Globus pallidus (tissue), 1 donor: ENCODE data around the gene MYOF.
"Not testable (repeated sequence)": the region's sequence is repeated elsewhere in the genome, so short reads cannot be mapped to it uniquely, and the experiment has no call there.

Experiments used
- DNase-seq: peaks from one replicate; pipeline ENCODE4 v3.0.0-alpha.2; 2015; ENCODE audit warnings: low spot score

MYOF gene

DNA sequence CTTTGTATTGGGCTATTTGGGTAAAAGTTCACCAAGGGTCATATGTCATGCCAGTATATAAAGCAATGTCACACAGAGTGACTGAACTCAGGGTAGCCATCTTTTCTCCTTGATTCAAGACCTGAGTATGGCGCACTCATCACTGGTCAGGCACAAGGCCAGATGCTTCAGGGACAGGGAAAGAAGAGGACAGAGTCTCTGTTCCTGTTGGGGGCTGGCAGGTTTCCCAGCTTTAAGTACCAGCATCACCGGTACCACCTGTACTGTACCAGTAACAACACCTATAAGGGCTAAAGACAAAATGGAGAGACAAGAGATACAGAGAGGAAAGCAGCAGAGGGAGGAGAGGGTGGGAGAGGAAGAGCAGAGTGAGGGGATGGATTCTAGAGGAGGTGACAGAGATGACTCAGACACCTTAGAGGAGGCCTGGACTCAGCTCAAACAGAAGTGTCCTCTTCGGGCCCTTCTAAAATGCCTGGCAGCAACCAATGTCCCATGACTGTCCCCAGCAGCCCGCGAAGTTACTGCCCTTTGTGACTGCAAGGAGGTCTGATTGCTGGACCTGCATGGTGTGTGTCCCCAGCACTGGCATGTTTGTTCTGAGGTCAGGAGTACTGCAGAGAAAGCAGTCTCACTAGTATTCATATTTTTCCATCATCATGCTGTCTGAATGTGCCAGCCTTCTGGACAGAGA, 191.3 kb downstream of the MYOF start:
- no peak for DNase-seq

DNA sequence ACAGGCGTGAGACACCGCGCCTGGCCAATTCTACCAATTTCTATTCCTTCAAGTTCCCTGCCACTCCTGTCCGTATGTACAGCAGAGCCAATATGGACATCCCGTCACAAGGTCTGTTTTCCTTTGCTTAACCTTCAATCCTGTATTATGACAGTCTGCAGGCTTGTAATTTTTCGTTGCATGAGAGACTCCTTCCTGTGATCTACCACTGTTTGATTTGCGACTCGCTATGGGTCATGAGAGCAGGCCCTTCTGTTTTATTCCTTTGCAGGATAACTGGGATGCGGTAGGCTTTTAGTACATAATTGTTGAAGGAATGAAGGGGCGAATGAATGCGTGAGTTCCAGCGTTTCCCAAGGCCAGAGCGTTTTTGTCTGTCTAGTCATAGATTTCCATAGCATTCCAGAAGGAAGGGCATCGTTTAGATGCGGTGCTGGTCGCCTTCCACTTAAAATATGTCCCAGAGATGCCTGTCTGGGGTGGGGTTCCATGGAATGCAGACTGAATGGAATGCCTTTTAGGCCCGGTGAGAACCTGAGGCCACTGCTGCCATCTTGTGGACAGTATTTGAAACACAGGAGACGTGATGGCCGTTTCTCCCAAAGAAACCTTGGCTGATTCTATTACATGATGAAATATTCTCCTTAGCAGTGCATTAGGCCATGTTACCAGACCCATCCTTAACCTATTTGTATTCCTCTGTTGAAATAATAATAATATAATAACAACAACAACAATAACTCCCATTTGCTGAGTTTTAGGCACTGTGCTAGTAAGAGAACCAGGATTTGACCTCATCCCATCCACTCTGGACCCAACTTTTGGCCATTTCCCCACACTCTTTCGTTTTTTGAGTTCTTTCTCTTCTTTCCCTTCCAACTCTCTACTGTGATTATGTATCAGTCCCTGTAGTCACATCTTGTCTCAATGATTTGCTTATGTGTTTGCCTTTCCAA, 193.2 kb downstream of the MYOF start:
- DNase-seq = peak; percentile 37

DNA sequence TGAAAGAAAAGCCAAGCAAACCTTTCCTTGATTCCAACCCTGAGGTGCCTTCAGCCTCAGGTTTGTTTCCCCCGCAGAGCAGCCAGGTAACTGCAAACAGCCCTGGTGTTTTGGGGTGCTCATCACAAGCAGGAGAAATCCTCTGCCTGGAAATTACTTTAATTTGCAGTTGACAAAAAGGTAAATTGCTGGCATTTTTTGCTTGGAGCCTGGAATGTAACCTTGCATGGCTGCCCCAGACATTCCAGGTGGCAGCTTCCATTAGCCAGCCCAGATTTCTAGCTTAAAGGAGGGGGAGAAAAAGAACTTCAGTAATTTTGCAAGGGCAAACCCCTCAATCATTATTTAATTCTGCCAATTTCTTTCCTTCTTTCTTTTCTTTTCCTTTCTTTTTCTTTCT, 194.4 kb downstream of the MYOF start:
- no peak for DNase-seq

DNA sequence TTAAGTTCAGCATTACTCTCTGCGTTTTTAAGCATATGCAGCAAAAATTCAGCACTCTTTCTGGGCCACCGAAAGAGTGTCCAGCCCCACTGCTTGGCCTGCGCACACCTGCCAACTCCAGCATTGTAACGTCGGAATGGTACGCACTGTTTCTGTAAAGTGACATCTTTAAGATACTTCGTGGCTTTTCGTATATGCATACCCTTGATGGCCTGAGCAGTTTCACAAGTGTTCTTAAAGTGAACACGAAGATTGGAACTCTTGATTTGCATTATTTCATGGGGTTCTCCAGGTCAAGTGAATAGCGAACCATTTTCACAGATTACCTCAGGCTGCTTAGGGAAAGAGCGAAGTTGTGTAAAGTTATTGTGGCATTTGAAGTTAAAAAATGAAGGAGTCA, 197.9 kb downstream of the MYOF start:
- not testable (repeated sequence) for DNase-seq

- no peak for DNase-seq
Observed at GRCh38 chr10:93281367-93281720, 200.8 kb downstream of the MYOF start.

GRCh38 chr10:93280699-93281366, 201.3 kb downstream of the MYOF start:
- no peak for DNase-seq

- no peak for DNase-seq
Observed at GRCh38 chr10:93280121-93280698, 201.9 kb downstream of the MYOF start.

- DNase-seq = no peak
Observed at GRCh38 chr10:93277360-93277759, 204.8 kb downstream of the MYOF start.

DNA sequence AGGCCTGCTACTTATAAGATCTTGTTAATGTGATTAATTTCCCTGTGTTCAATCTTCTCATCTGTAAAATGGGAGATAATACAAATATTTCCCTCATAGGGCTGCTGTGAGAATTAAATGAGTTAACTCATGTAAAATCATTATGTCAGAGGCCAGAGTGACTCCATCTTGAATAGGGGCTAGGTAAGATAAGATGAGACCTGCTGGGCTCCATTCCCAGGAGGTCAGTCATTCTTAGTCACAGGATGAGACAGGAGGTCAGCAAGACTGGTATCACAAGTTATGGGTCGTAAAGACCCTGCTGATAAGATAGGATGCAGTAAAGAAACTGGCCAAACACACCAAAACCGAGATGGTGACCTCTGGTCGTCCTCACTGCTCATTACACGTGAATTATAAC, 207.7 kb downstream of the MYOF start:
- no peak for DNase-seq

DNA sequence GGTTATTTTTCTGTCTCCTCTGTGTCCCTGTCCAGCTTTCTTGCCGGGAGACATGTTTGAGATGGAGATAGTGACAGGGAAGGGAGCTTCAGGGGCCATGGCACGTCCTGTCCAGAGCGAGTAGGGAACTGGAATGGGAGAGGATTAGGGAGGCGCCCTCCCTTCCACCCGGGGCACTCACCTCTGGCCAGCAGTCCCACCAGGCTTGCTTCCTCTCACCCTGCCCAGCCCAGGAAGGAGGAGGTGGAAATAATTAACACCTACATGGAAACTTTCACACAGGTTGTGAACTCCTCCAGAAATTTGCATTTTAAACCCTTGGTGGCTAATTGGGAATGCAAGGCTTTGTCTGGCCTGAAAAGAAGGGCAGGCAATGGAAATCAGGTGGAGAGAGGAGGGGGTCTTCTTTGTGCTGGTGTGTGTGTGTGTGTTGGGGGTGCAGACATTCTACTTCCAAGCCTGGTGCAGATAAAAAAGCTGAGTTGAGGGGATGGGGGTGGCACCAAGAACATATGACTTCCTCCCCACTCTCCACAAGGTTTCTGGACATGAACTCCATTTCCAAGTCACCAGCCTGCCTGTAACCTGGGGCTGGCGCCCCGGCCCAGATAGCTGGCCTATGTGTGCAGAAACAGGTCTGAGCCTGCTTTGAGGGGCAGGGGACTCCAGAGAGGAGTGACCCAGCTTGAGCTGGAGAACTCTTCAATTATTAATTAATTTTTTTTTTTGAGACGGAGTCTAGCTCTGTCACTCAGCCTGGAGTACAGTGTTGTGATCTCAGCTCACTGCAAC, 209.1 kb downstream of the MYOF start:
- no peak for DNase-seq

- DNase-seq = no peak
Observed at GRCh38 chr10:93271347-93271746, 210.8 kb downstream of the MYOF start.

GRCh38 chr10:93269281-93269680, 212.9 kb downstream of the MYOF start:
- DNase-seq = no peak

GRCh38 chr10:93268021-93268420, 214.1 kb downstream of the MYOF start:
- DNase-seq = no peak

- DNase-seq = no peak
Observed at GRCh38 chr10:93267521-93267920, 214.6 kb downstream of the MYOF start.

DNA sequence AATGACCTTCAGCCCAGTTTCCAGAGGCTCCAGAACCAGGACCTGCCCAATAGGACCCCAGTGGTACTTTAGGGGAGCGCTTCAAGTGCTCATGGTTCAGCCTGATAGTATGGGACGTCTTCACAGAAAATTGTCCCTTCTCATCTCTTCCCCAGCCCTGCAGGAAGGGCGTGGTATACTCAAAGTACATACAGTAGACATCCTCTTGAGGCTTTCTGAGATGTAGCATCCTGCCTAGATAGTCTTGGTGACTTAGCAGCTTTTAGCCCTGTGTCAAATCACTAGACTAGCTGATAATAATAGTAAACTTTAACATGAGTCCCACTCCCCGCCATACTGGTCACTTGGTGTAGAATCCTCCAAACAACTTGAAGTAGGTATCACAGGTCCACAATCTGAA, 215.3 kb downstream of the MYOF start:
- no peak for DNase-seq

DNA sequence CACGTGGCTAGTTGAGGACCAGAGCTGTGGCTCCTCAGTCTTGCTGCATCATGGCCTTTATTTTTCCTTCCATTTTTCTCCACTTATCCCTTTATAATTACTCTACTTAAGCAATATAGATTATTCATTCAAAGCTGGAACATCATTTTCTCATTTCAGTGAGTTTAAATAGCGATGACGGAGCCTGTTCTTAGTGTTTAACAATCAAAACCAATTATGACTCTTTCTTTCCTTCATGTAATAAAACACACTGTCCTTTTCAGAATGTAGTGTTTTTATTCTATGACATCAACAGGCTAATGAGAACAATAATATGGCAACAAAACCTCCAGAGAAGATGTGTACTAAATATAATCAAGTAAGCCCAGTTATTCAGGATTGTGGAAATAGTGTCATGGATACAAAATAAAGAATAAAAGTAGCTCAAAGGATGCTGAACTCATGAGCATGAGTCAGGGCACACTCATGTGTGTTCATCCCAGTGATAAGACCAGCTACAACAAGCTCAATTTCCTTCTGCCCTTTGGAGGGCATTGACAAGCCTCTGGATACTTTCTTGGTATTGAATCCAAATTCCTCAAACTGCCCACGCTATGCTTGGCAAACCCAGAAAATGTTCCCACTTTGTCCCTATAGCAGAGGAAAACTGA, 220.0 kb downstream of the MYOF start:
- no peak for DNase-seq

- no peak for DNase-seq
Observed at GRCh38 chr10:93261089-93261488, 221.0 kb downstream of the MYOF start.

GRCh38 chr10:93259126-93259525, 223.0 kb downstream of the MYOF start:
- no peak for DNase-seq
